K562 (cell line): Measurements from ENCODE around the gene NHSL2.

Experiments used
- MED1 ChIP-seq: sonication (generic); formaldehyde crosslinking; IDR thresholded peaks from 2 replicates; pipeline ENCODE4 v1.8.1; 2023; ENCODE audit warnings: missing genetic modification reagents, borderline replicate concordance
- RNF2 ChIP-seq: sonication (generic); IDR thresholded peaks from 2 replicates; pipeline ENCODE4 v1.6.1; 2016
- TEAD1 ChIP-seq, 2 experiments: fragments of 450-650 bp in 1 of 2; sonication (generic) in 1 of 2; formaldehyde crosslinking; IDR thresholded peaks; 2 replicates each; pipeline versions ENCODE4 v1.4.0 to v1.8.0; 2020 to 2022; ENCODE audit warnings: mild to moderate bottlenecking in 2 of 2, missing genetic modification reagents in 1 of 2
- YY1 ChIP-seq, 3 experiments: IDR thresholded peaks; 2 replicates each; pipeline ENCODE4 v1.6.1; 2011; ENCODE audit warnings: low read length in 2 of 3, mild to moderate bottlenecking in 2 of 3, moderate library complexity in 2 of 3, borderline replicate concordance in 1 of 3, control low read depth in 1 of 3, low read depth in 1 of 3; ENCODE audit not compliant: insufficient read depth in 3 of 3, insufficient replicate concordance in 2 of 3, control insufficient read depth in 1 of 3, insufficient read length in 1 of 3; ENCODE audit errors: extremely low read depth in 1 of 3
- TF ChIP-seq, protein P1 (sequence below), 3 experiments: IDR thresholded peaks in 2 of 3; conservative IDR thresholded peaks in 1 of 3; 2 replicates each; pipeline ENCODE4 v1.5.1; 2011 to 2012; ENCODE audit warnings: low read length in 3 of 3, mild to moderate bottlenecking in 3 of 3, control low read depth in 2 of 3, improper control_type of control experiment in 1 of 3, inconsistent platforms in 1 of 3, low read depth in 1 of 3, mixed read lengths in 1 of 3, moderate library complexity in 1 of 3; ENCODE audit not compliant: insufficient read depth in 2 of 3

DNA sequence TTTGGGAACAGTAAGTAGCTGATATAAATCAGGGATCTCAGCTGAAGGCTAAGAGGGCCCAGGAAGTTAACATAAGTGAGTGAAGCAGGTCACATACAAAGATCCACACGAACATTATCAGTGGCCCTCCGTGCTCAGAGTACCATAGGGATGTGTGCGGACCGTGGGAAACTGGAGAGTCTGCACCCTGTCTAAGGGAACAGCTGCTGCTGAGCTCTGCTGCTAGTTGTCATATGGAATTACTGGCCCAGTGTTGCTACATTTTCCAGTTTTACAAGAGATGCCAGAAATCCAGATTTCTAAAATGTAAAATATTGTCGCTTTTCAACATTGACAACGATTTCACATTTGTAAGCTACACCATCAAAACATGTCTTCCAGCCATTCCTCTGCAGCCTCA lies 130.5 kb downstream of the NHSL2 start:
- TF ChIP-seq, protein P1, sequence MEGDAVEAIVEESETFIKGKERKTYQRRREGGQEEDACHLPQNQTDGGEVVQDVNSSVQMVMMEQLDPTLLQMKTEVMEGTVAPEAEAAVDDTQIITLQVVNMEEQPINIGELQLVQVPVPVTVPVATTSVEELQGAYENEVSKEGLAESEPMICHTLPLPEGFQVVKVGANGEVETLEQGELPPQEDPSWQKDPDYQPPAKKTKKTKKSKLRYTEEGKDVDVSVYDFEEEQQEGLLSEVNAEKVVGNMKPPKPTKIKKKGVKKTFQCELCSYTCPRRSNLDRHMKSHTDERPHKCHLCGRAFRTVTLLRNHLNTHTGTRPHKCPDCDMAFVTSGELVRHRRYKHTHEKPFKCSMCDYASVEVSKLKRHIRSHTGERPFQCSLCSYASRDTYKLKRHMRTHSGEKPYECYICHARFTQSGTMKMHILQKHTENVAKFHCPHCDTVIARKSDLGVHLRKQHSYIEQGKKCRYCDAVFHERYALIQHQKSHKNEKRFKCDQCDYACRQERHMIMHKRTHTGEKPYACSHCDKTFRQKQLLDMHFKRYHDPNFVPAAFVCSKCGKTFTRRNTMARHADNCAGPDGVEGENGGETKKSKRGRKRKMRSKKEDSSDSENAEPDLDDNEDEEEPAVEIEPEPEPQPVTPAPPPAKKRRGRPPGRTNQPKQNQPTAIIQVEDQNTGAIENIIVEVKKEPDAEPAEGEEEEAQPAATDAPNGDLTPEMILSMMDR (IDR thresholded peaks at IDR 0.05 in 2 of 3, conservative IDR thresholded peaks at IDR 0.05 in 1 of 3; ENCODE audit: insufficient read depth in 2 of 3, low read depth in 1 of 3, low read length in 3 of 3) = no peak
- TF ChIP-seq MED1 (CRISPR knock-in tag) = no peak
- TF ChIP-seq RNF2 = no peak
- no peak for TF ChIP-seq YY1 (IDR thresholded peaks at IDR 0.05; ENCODE audit: borderline replicate concordance in 1 of 3, control insufficient read depth in 1 of 3, extremely low read depth in 1 of 3, insufficient read depth in 3 of 3, insufficient read length in 1 of 3, insufficient replicate concordance in 2 of 3, low read depth in 1 of 3, low read length in 2 of 3)
- no peak for TF ChIP-seq TEAD1 (CRISPR knock-in tag; IDR thresholded peaks at IDR 0.05)
